ENCODE measurements around the gene PAIP2B.

PAIP2B gene

GRCh38 chr2:71174207-71174606, 52.7 kb downstream of the PAIP2B start:
- TF ChIP-seq GLIS3 (CRISPR knock-in tag; IDR thresholded peaks at IDR 0.05) = no peak
- no peak for TF ChIP-seq ZNF565 (CRISPR knock-in tag; conservative IDR thresholded peaks at IDR 0.05; ENCODE audit: low read depth)
- no peak for TF ChIP-seq ARNTL (CRISPR knock-in tag; IDR thresholded peaks at IDR 0.05; ENCODE audit: borderline replicate concordance, low read depth)
- no peak for TF ChIP-seq ZFP3 (CRISPR knock-in tag; IDR thresholded peaks at IDR 0.05)
- TF ChIP-seq, protein P1, sequence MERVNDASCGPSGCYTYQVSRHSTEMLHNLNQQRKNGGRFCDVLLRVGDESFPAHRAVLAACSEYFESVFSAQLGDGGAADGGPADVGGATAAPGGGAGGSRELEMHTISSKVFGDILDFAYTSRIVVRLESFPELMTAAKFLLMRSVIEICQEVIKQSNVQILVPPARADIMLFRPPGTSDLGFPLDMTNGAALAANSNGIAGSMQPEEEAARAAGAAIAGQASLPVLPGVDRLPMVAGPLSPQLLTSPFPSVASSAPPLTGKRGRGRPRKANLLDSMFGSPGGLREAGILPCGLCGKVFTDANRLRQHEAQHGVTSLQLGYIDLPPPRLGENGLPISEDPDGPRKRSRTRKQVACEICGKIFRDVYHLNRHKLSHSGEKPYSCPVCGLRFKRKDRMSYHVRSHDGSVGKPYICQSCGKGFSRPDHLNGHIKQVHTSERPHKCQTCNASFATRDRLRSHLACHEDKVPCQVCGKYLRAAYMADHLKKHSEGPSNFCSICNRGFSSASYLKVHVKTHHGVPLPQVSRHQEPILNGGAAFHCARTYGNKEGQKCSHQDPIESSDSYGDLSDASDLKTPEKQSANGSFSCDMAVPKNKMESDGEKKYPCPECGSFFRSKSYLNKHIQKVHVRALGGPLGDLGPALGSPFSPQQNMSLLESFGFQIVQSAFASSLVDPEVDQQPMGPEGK (CRISPR knock-in tag; IDR thresholded peaks at IDR 0.05; ENCODE audit: borderline replicate concordance) = no peak
- no peak for TF ChIP-seq RARB (CRISPR knock-in tag; IDR thresholded peaks at IDR 0.05)
- TF ChIP-seq OSR1 (CRISPR knock-in tag; IDR thresholded peaks at IDR 0.05) = no peak
- no peak for TF ChIP-seq ISL1 (CRISPR knock-in tag; IDR thresholded peaks at IDR 0.05)
- no peak for TF ChIP-seq CREB5 (CRISPR knock-in tag; IDR thresholded peaks at IDR 0.05; ENCODE audit: low read depth)
- TF ChIP-seq ZNF8 (CRISPR knock-in tag; IDR thresholded peaks at IDR 0.05) = no peak
- no peak for TF ChIP-seq ESRRG (CRISPR knock-in tag; IDR thresholded peaks at IDR 0.05)
- no peak for TF ChIP-seq BACH2 (CRISPR knock-in tag; IDR thresholded peaks at IDR 0.05; ENCODE audit: borderline replicate concordance)
- no peak for TF ChIP-seq ZFP30 (CRISPR knock-in tag; IDR thresholded peaks at IDR 0.05)
- no peak for TF ChIP-seq TCF4 (CRISPR knock-in tag; IDR thresholded peaks at IDR 0.05; ENCODE audit: borderline replicate concordance)

DNA sequence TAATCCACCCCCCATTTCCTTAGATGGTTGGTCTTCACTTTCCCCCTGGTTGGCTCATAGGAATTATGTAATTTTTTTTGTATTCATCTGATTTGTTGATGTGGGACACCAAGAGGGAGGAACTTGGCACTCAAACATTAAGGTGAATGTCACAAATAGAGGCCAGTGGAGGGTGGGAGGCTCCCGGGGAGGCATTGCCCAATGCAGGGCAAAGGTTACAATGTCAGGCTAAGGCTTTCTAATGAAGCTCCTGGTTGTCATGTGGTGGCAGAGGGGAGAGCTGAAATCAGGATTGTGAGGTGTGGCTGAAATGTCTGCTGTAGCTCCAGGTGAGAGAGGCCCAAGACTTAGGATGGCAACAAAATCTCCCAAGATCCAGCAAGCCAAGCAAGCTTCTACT, 53.8 kb downstream of the PAIP2B start:
- TF ChIP-seq, protein P2, sequence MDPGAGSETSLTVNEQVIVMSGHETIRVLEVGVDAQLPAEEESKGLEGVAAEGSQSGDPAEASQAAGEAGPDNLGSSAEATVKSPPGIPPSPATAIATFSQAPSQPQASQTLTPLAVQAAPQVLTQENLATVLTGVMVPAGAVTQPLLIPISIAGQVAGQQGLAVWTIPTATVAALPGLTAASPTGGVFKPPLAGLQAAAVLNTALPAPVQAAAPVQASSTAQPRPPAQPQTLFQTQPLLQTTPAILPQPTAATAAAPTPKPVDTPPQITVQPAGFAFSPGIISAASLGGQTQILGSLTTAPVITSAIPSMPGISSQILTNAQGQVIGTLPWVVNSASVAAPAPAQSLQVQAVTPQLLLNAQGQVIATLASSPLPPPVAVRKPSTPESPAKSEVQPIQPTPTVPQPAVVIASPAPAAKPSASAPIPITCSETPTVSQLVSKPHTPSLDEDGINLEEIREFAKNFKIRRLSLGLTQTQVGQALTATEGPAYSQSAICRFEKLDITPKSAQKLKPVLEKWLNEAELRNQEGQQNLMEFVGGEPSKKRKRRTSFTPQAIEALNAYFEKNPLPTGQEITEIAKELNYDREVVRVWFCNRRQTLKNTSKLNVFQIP (CRISPR knock-in tag; IDR thresholded peaks at IDR 0.05; ENCODE audit: borderline replicate concordance, low read depth) = no peak
- TF ChIP-seq ESRRG (CRISPR knock-in tag; IDR thresholded peaks at IDR 0.05) (no peak), GLIS3 (CRISPR knock-in tag; IDR thresholded peaks at IDR 0.05) (no peak), ZNF8 (CRISPR knock-in tag; IDR thresholded peaks at IDR 0.05) (no peak), CREB5 (CRISPR knock-in tag; IDR thresholded peaks at IDR 0.05; ENCODE audit: low read depth) (no peak), TOX (CRISPR knock-in tag; IDR thresholded peaks at IDR 0.05; ENCODE audit: borderline replicate concordance) (no peak), OSR1 (CRISPR knock-in tag; IDR thresholded peaks at IDR 0.05) (no peak), ZC3H10 (CRISPR knock-in tag; IDR thresholded peaks at IDR 0.05) (no peak), PPARA (CRISPR knock-in tag; IDR thresholded peaks at IDR 0.05; ENCODE audit: borderline replicate concordance) (no peak), BACH2 (CRISPR knock-in tag; IDR thresholded peaks at IDR 0.05; ENCODE audit: borderline replicate concordance) (no peak), RARB (CRISPR knock-in tag; IDR thresholded peaks at IDR 0.05) (no peak), CSDC2 (CRISPR knock-in tag; IDR thresholded peaks at IDR 0.05) (no peak), ZNF565 (CRISPR knock-in tag; conservative IDR thresholded peaks at IDR 0.05; ENCODE audit: low read depth) (no peak), ZFP3 (CRISPR knock-in tag; IDR thresholded peaks at IDR 0.05) (no peak)
- TF ChIP-seq, protein P3, sequence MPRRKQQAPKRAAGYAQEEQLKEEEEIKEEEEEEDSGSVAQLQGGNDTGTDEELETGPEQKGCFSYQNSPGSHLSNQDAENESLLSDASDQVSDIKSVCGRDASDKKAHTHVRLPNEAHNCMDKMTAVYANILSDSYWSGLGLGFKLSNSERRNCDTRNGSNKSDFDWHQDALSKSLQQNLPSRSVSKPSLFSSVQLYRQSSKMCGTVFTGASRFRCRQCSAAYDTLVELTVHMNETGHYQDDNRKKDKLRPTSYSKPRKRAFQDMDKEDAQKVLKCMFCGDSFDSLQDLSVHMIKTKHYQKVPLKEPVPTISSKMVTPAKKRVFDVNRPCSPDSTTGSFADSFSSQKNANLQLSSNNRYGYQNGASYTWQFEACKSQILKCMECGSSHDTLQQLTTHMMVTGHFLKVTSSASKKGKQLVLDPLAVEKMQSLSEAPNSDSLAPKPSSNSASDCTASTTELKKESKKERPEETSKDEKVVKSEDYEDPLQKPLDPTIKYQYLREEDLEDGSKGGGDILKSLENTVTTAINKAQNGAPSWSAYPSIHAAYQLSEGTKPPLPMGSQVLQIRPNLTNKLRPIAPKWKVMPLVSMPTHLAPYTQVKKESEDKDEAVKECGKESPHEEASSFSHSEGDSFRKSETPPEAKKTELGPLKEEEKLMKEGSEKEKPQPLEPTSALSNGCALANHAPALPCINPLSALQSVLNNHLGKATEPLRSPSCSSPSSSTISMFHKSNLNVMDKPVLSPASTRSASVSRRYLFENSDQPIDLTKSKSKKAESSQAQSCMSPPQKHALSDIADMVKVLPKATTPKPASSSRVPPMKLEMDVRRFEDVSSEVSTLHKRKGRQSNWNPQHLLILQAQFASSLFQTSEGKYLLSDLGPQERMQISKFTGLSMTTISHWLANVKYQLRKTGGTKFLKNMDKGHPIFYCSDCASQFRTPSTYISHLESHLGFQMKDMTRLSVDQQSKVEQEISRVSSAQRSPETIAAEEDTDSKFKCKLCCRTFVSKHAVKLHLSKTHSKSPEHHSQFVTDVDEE (CRISPR knock-in tag; IDR thresholded peaks at IDR 0.05) = no peak
- TF ChIP-seq, protein P1 (CRISPR knock-in tag; IDR thresholded peaks at IDR 0.05; ENCODE audit: borderline replicate concordance) = no peak
- no peak for ATAC-seq

More at GRCh38 chr2:71174207-71174606, 52.7 kb downstream of the PAIP2B start:
- no peak for ATAC-seq

Data from SK-N-SH treated with all-trans-retinoic acid at 6 μM for 48 hours (cell line).